B cell (primary cell): Measurements from ENCODE around the gene BPIFA1.

Source experiments
- EZH2 ChIP-seq: IDR thresholded peaks from 2 replicates; pipeline ENCODE4 v1.6.1; 2012; ENCODE audit warnings: borderline replicate concordance, low read depth, mild to moderate bottlenecking, moderate library complexity, low read length; ENCODE audit not compliant: insufficient read depth, poor library complexity, severe bottlenecking
- TF ChIP-seq, protein P1 (sequence below): fragments of 200-600 bp; IDR thresholded peaks from one replicate; pipeline ENCODE4 v1.8.0; 2022; ENCODE audit warnings: antibody characterized with exemption, mild to moderate bottlenecking

DNA sequence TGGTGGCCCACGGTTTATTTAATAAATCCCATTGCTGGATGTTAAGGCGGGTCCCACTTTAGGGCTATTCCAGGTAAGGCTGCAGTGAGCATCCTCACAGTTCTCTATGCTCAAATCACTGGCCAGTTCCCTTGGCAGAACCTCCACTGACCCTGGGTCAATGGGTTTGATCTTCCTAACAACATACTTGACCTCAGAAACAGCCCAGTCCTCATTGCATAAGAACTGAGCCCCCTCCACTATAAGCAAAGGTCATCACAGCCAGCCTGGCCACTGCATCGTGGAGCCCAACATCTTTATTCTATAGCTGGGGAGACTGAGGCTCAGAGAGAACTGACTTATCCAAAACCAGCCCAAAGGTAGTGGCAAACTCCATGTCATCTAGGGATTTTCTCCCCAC, 42.9 kb downstream of the BPIFA1 start:
- TF ChIP-seq, protein P1, sequence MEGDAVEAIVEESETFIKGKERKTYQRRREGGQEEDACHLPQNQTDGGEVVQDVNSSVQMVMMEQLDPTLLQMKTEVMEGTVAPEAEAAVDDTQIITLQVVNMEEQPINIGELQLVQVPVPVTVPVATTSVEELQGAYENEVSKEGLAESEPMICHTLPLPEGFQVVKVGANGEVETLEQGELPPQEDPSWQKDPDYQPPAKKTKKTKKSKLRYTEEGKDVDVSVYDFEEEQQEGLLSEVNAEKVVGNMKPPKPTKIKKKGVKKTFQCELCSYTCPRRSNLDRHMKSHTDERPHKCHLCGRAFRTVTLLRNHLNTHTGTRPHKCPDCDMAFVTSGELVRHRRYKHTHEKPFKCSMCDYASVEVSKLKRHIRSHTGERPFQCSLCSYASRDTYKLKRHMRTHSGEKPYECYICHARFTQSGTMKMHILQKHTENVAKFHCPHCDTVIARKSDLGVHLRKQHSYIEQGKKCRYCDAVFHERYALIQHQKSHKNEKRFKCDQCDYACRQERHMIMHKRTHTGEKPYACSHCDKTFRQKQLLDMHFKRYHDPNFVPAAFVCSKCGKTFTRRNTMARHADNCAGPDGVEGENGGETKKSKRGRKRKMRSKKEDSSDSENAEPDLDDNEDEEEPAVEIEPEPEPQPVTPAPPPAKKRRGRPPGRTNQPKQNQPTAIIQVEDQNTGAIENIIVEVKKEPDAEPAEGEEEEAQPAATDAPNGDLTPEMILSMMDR, result no peak
- no peak for TF ChIP-seq EZH2
